Activated T-cell treated with anti-CD3 and anti-CD28 coated beads for 4 hours (primary cell): ENCODE measurements around the gene TAS2R19.

ENCODE experiments used
- DNase-seq: peaks from one replicate; pipeline ENCODE4 v3.0.0-alpha.2; 2020

The TAS2R19 gene

GRCh38 chr12:10989107-10989506 lies 33.3 kb downstream of the TAS2R19 start:
- DNase-seq = no peak

GRCh38 chr12:10986812-10987211 lies 35.6 kb downstream of the TAS2R19 start, which contains the start of gene TAS2R50:
Gene TAS2R50 (minus strand): TSS chr12:10986912. CDS start chr12:10986860, 52 bp downstream.
- DNase-seq = no peak

GRCh38 chr12:10982244-10982643 lies 40.2 kb downstream of the TAS2R19 start:
- no peak for DNase-seq

GRCh38 chr12:10974965-10975364 lies 47.5 kb downstream of the TAS2R19 start:
- no peak for DNase-seq
